HEK293T (cell line): ENCODE results near the gene GATA1.
"Not testable (repeated sequence)": the region's sequence is repeated elsewhere in the genome, so short reads cannot be mapped to it uniquely, and the experiment has no call there.

Experiments used
- ARNT ChIP-seq: fragments of 450-650 bp; IDR thresholded peaks from 2 replicates; pipeline ENCODE4 v1.6.1; 2017; ENCODE audit warnings: mild to moderate bottlenecking
- BHLHE40 ChIP-seq: fragments of 450-650 bp; IDR thresholded peaks from 2 replicates; pipeline ENCODE4 v1.6.1; 2016; ENCODE audit warnings: mild to moderate bottlenecking, moderate library complexity, borderline replicate concordance
- FOXA1 ChIP-seq: fragments of 450-650 bp; IDR thresholded peaks from 2 replicates; pipeline ENCODE4 v1.6.1; 2016; ENCODE audit warnings: mild to moderate bottlenecking
- FOXM1 ChIP-seq: fragments of 450-650 bp; IDR thresholded peaks from 2 replicates; pipeline ENCODE4 v1.6.1; 2017; ENCODE audit warnings: mild to moderate bottlenecking, borderline replicate concordance
- NFRKB ChIP-seq: fragments of 450-650 bp; IDR thresholded peaks from 2 replicates; pipeline ENCODE4 v1.6.1; 2016; ENCODE audit warnings: mild to moderate bottlenecking, moderate library complexity
- PKNOX1 ChIP-seq: fragments of 450-650 bp; IDR thresholded peaks from 2 replicates; pipeline ENCODE4 v1.6.1; 2016
- SP1 ChIP-seq: fragments of 450-650 bp; IDR thresholded peaks from 2 replicates; pipeline ENCODE4 v1.6.1; 2017
- SUZ12 ChIP-seq: fragments of 450-650 bp; IDR thresholded peaks from 2 replicates; pipeline ENCODE4 v1.6.1; 2016; ENCODE audit warnings: mild to moderate bottlenecking
- TARDBP ChIP-seq: fragments of 450-650 bp; IDR thresholded peaks from 2 replicates; pipeline ENCODE4 v1.6.1; 2016
- ZNF384 ChIP-seq: fragments of 450-650 bp; IDR thresholded peaks from 2 replicates; pipeline ENCODE4 v1.6.1; 2016

GRCh38 chrX:48819394-48819793 is 33.0 kb downstream of the GATA1 start:
- not testable (repeated sequence) for TF ChIP-seq TARDBP, BHLHE40, FOXA1, PKNOX1, FOXM1, SUZ12, ZNF384, ARNT, SP1, NFRKB
